Progenitor cell of endocrine pancreas (in vitro differentiated cells): Measurements from ENCODE around the gene SYNPO. TPM values are rescaled to one million over a fixed set of nuclear protein-coding genes. Genes with fewer than 3 reads are reported as not detected.
A peak's percentile ranks its signal among the peaks of the same experiment; 100 is the strongest.

Experiments used
- DNase-seq: peaks from one replicate; pipeline ENCODE4 v3.0.0; 2021; ENCODE audit warnings: low spot score; ENCODE audit not compliant: unreplicated experiment
- H3K27ac Mint-ChIP-seq: 2 replicates; pipeline ENCODE4 v1.8.0; 2021; ENCODE audit warnings: mild to moderate bottlenecking, moderate library complexity, mixed read lengths
- H3K27me3 Mint-ChIP-seq: 2 replicates; pipeline ENCODE4 v1.8.0; 2021; ENCODE audit warnings: mixed read lengths
- H3K36me3 Mint-ChIP-seq: 2 replicates; pipeline ENCODE4 v1.8.0; 2022; ENCODE audit warnings: mixed read lengths; ENCODE audit not compliant: insufficient read depth
- H3K4me1 Mint-ChIP-seq: 2 replicates; pipeline ENCODE4 v1.8.0; 2021; ENCODE audit warnings: low read depth, mixed read lengths
- H3K4me3 Mint-ChIP-seq: 2 replicates; pipeline ENCODE4 v1.8.0; 2021; ENCODE audit warnings: low read depth, mild to moderate bottlenecking, moderate library complexity, mixed read lengths
- H3K9me3 Mint-ChIP-seq: 2 replicates; pipeline ENCODE4 v1.8.0; 2021; ENCODE audit warnings: low read depth, mixed read lengths
- CTCF ChIP-seq: fragments of 200-600 bp; sonication (generic); IDR thresholded peaks from one replicate; pipeline ENCODE4 v1.5.0; 2021; ENCODE audit warnings: antibody characterized with exemption, mild to moderate bottlenecking; ENCODE audit not compliant: unreplicated experiment
- total RNA-seq: library from RNA; stranded (reverse); gene quantifications from 2 replicates; pipeline ENCODE4 v1.2.1, GENCODE V29; 2021

The SYNPO gene
- total RNA-seq, 1 donor from 2014 or later = 1.5 TPM

- Mint-ChIP-seq H3K4me3 (no peak overlapping the region), H3K4me1 (peaks cover 7% of the 10 kb centered on the region), H3K9me3 (no peaks in the 10 kb centered on the region), H3K36me3 (no peaks in the 10 kb centered on the region), H3K27me3 (no peaks in the 10 kb centered on the region), H3K27ac (no peak overlapping the region)
- TF ChIP-seq CTCF = no peak
- no peak for DNase-seq
These were observed 36.5 kb upstream of the SYNPO start for GRCh38 chr5:150604010-150604409.

- H3K27ac Mint-ChIP-seq = peak overlapping the region; percentile 17
- H3K9me3 Mint-ChIP-seq = no peaks in the 10 kb centered on the region
- DNase-seq = no peak
- no peaks in the 10 kb centered on the region for H3K27me3 Mint-ChIP-seq
- no peak overlapping the region for H3K4me3 Mint-ChIP-seq
- TF ChIP-seq CTCF = no peak
- H3K36me3 Mint-ChIP-seq = no peaks in the 10 kb centered on the region
- peaks cover 10% of the 10 kb centered on the region for H3K4me1 Mint-ChIP-seq
These were observed 35.5 kb upstream of the SYNPO start for GRCh38 chr5:150604894-150605440.

- Mint-ChIP-seq H3K36me3 (no peaks in the 10 kb centered on the region), H3K9me3 (no peaks in the 10 kb centered on the region), H3K4me3 (no peak overlapping the region), H3K27ac (no peak overlapping the region), H3K27me3 (no peaks in the 10 kb centered on the region), H3K4me1 (peaks cover 10% of the 10 kb centered on the region)
- no peak for DNase-seq
- TF ChIP-seq CTCF = no peak
These were observed 34.9 kb upstream of the SYNPO start for GRCh38 chr5:150605546-150605945.

- no peaks in the 10 kb centered on the region for H3K9me3 Mint-ChIP-seq
- DNase-seq = no peak
- H3K4me1 Mint-ChIP-seq = peaks cover 10% of the 10 kb centered on the region
- no peak overlapping the region for H3K4me3 Mint-ChIP-seq
- no peaks in the 10 kb centered on the region for H3K27me3 Mint-ChIP-seq
- no peaks in the 10 kb centered on the region for H3K36me3 Mint-ChIP-seq
- TF ChIP-seq CTCF = no peak
- H3K27ac Mint-ChIP-seq = no peak overlapping the region
These were observed 34.0 kb upstream of the SYNPO start for GRCh38 chr5:150606476-150606875.

GRCh38 chr5:150607105-150607504 is 33.4 kb upstream of the SYNPO start:
- TF ChIP-seq CTCF = no peak
- no peaks in the 10 kb centered on the region for H3K9me3 Mint-ChIP-seq
- H3K4me3 Mint-ChIP-seq = no peak overlapping the region

More at GRCh38 chr5:150607105-150607504, 33.4 kb upstream of the SYNPO start:
- peaks cover 10% of the 10 kb centered on the region for H3K4me1 Mint-ChIP-seq
- H3K27me3 Mint-ChIP-seq = peaks cover under 1% of the 10 kb centered on the region
- no peak overlapping the region for H3K27ac Mint-ChIP-seq
- no peak for DNase-seq
- H3K36me3 Mint-ChIP-seq = no peaks in the 10 kb centered on the region
